GM12865 (cell line): ENCODE measurements around the gene SPECC1.

ENCODE experiments used
- DNase-seq: peaks from one replicate; pipeline ENCODE4 v3.0.0; 2010; ENCODE audit warnings: low read depth
- H3K4me3 ChIP-seq: 2 replicates; pipeline ENCODE4 v1.5.1; 2011; ENCODE audit warnings: mild to moderate bottlenecking, low read depth, low read length, control low read depth
- CTCF ChIP-seq: IDR thresholded peaks from 2 replicates; pipeline ENCODE4 v1.5.1; 2011; ENCODE audit warnings: low read length, control low read depth, low read depth, inconsistent platforms; ENCODE audit not compliant: insufficient read depth; ENCODE audit errors: missing control alignments

The SPECC1 gene

GRCh38 chr17:20197272-20197926 lies 188.2 kb downstream of the SPECC1 start:
- no peak for TF ChIP-seq CTCF
- H3K4me3 ChIP-seq: no peak overlapping the region
- no peak for DNase-seq

DNA sequence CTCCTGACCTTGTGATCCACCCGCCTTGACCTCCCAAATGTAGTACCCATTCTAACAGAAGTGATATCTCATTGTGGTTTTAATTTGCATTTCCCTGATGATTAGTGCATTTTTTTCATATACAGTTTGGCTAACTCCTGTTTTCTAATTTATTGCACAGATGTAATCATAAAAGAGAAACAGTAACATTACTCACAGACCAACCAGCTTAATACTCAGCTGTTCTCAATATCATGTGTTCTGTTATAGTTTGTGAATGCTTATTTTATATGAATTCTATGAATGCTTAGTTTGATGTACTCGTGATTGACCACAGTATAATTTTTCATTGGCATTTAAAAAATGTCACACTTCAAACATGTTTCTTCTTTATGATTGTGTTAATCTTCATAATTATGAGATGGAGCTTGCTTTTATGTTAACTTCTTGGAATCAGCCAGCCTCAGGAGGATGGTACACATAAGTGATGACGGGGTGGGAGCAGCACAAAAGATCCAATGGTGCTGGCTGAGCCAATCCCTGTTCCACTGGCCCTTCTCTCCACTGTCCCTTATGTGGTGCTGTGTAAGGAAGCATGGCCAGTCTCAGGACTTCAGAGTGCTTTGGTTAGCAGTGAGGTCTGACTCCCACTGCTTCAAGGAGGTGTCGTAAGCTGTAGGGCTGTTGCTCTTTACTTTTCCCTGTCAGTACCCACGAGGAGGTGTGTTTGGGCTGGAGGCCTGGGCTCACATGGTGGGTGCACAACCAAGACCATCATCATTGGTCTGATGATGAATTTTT lies 191.0 kb downstream of the SPECC1 start:
- no peak for TF ChIP-seq CTCF
- DNase-seq: no peak
- H3K4me3 ChIP-seq: no peak overlapping the region

DNA sequence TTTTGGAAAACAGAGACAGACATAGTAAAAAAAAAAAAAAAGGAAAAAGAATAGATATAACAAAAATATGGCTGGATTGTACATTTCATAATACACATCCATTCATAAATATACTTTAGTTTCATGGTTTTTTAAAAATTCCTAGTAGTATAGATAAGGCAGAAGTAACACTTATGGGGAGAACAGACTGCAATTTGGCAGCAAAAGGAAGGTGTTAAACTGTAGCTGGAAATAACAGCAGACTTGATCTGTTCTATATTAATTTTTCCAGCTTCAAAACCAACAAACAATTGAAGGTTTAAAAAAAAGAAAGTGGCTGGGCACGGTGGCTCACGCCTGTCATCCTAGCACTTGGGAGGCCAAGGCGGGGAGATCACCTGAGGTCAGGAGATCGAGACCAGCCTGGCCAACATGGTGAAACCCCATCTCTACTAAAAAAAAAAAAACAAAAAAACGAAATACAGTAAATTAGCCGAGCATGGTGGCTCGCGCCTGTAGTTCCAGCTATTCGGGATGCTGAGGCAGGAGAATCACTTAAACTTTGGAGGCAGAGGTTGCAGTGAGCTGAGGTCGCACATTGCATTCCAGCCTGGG lies 191.8 kb downstream of the SPECC1 start:
- TF ChIP-seq CTCF: no peak
- DNase-seq: no peak
- H3K4me3 ChIP-seq: no peak overlapping the region

DNA sequence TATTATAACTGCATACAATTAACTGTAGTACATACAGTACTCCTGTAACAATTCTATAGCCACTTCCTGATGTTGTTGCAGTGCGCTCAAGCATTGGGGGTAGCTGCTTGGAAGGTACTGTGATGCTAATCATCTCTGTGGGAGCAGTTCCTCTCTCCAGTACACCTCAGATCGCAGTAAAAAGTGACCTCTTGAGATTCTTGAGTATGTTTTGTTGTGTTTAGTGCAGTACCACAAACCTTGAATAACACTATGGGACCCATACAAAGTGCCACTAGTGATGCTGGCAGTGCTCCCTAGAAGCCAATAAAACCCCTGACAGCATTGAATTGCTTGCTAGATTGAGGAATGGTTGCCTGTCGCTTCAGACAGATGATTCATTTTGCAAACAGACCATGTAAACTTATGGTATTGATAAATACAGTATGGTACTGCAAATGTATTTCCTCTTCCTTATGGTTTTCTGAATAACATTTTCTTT lies 193.0 kb downstream of the SPECC1 start:
- no peak for TF ChIP-seq CTCF
- H3K4me3 ChIP-seq: no peak overlapping the region
- DNase-seq: peak; percentile 21

DNA sequence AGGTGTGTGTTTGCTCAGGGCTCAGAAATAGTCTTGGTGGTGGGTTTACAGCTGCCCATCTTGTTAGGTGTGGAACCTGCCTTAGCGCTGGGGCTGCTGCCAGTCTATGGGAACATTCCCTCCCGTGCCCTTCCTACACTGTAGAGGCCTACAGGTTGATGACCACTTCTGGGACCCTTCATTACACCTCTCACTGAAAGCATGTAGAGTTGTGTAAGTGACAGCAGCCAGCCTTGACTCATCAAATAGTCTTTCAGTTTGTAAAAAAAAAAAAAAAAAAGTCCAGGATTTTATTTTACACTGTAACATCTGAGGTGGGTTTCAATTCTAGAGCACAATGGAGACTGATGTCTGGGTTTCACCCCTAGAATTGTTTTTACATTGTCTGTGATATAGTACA lies 193.9 kb downstream of the SPECC1 start:
- TF ChIP-seq CTCF: no peak
- H3K4me3 ChIP-seq: no peak overlapping the region

DNA sequence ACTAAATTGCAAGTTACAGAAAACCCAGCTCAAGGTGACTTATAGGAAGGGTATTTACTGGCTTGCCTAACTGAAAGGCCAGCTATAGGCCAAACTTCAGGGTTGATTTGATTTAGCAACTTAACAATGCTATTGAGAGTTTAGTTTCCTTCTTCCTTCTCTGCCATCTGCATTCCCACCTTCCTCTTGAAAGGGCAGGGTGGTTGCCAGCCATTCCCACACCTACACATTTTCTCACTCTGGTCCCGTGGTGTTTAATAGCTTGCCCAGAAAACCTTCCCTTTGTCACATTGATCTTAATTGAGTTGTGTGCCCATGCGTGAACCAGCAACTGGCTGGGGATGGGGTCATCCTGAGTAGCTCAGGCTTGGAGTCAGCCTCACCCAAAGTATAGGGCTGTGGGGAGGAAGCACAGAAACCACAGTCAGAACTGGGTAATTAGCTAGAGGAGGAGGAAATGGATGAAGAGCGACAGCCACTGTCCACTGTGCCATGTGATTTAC lies 194.7 kb downstream of the SPECC1 start:
- no peak overlapping the region for H3K4me3 ChIP-seq
- TF ChIP-seq CTCF: no peak
- peak; percentile 46 for DNase-seq

More for the DNA sequence above, 193.9 kb downstream of the SPECC1 start:
- no peak for DNase-seq
